ENCODE data around the gene CALD1. TPM values are rescaled to one million over a fixed set of nuclear protein-coding genes. Genes with fewer than 3 reads are reported as not detected.

Gene CALD1
- total RNA-seq, 1 donor from 2014 or later: 95.4 TPM

DNA sequence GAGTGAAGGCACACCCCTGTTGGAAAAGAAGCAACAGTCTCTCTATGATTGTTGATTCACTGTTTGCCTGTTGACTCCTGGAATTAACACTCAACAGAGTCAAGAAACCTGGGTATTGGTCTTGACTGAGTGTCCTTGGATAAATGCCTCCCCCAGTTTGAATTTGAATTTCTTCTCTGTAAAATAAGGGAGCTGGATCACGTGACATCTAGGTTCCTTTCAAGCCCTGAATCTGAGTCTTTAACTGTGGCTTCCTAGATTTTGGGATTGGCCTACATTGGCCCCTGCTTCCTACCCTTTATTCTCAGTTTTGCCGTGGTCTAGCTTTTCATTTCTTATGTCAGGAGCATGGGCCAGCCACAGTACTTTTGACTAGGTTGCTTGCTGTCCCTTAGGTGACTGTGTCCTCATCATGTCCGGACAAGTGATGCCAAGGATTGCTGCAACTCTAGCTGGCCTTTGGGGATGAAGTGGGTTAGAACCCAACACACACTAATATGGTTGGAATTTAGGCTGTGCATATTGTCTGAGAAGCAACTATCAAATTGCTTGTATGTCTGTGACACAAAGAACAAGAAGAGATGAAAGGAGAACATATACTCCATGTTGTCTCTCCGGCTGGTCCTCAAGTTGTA is 35.4 kb downstream of the CALD1 start:
- no peak overlapping the region for H3K27ac Mint-ChIP-seq
- no peak overlapping the region for H3K4me3 Mint-ChIP-seq (ENCODE audit: low read depth)
- DNase-seq (ENCODE audit: low spot score, unreplicated experiment): no peak
- no peaks in the 10 kb centered on the region for H3K36me3 Mint-ChIP-seq (ENCODE audit: insufficient read depth)
- no peaks in the 10 kb centered on the region for H3K9me3 Mint-ChIP-seq (ENCODE audit: low read depth)
- no peaks in the 10 kb centered on the region for H3K4me1 Mint-ChIP-seq (ENCODE audit: low read depth)
- no peaks in the 10 kb centered on the region for H3K27me3 Mint-ChIP-seq
- no peak for TF ChIP-seq CTCF (IDR thresholded peaks at IDR 0.05; ENCODE audit: unreplicated experiment)

- Mint-ChIP-seq H3K27me3 (no peaks in the 10 kb centered on the region), H3K4me3 (ENCODE audit: low read depth) (no peak overlapping the region), H3K4me1 (ENCODE audit: low read depth) (peaks cover 1% of the 10 kb centered on the region)
These were observed 39.3 kb downstream of the CALD1 start for GRCh38 chr7:134818613-134819345.

DNA sequence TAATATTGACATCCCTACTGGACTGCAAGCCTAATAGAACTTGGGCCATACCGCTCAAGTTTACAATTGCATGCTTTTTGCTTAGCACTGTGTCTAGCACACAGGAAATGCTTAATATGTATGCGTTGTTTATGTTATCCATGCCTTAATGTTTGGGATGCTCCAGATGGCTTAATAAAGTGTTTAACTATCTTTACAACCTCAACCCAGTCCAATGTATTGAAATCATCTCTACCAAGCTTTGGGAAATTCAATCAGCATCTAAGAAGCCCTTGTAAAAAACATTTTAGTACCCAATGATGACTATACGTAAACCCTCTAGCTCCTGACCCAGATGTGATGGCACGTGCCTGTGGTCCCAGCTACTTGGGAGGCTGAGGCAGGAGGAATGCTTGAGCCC is 40.0 kb downstream of the CALD1 start:
- H3K4me1 Mint-ChIP-seq (ENCODE audit: low read depth): peaks cover 3% of the 10 kb centered on the region
- TF ChIP-seq CTCF (IDR thresholded peaks at IDR 0.05; ENCODE audit: unreplicated experiment): no peak

More at GRCh38 chr7:134818613-134819345, 39.3 kb downstream of the CALD1 start:
- DNase-seq (ENCODE audit: low spot score, unreplicated experiment): no peak
- Mint-ChIP-seq H3K27ac (no peak overlapping the region), H3K9me3 (ENCODE audit: low read depth) (no peaks in the 10 kb centered on the region), H3K36me3 (ENCODE audit: insufficient read depth) (no peaks in the 10 kb centered on the region)
- TF ChIP-seq CTCF (IDR thresholded peaks at IDR 0.05; ENCODE audit: unreplicated experiment): no peak

GRCh38 chr7:134820295-134820694 is 40.9 kb downstream of the CALD1 start:
- no peaks in the 10 kb centered on the region for H3K9me3 Mint-ChIP-seq (ENCODE audit: low read depth)
- no peaks in the 10 kb centered on the region for H3K27me3 Mint-ChIP-seq
- peaks cover 4% of the 10 kb centered on the region for H3K4me1 Mint-ChIP-seq (ENCODE audit: low read depth)
- no peak for DNase-seq (ENCODE audit: low spot score, unreplicated experiment)
- H3K36me3 Mint-ChIP-seq (ENCODE audit: insufficient read depth): no peaks in the 10 kb centered on the region
- no peak for TF ChIP-seq CTCF (IDR thresholded peaks at IDR 0.05; ENCODE audit: unreplicated experiment)
- H3K27ac Mint-ChIP-seq: no peak overlapping the region
- no peak overlapping the region for H3K4me3 Mint-ChIP-seq (ENCODE audit: low read depth)

More for the DNA sequence above, 40.0 kb downstream of the CALD1 start:
- no peaks in the 10 kb centered on the region for H3K27me3 Mint-ChIP-seq
- H3K9me3 Mint-ChIP-seq (ENCODE audit: low read depth): no peaks in the 10 kb centered on the region
- H3K27ac Mint-ChIP-seq: no peak overlapping the region
- H3K4me3 Mint-ChIP-seq (ENCODE audit: low read depth): no peak overlapping the region
- DNase-seq (ENCODE audit: low spot score, unreplicated experiment): no peak
- no peaks in the 10 kb centered on the region for H3K36me3 Mint-ChIP-seq (ENCODE audit: insufficient read depth)

DNA sequence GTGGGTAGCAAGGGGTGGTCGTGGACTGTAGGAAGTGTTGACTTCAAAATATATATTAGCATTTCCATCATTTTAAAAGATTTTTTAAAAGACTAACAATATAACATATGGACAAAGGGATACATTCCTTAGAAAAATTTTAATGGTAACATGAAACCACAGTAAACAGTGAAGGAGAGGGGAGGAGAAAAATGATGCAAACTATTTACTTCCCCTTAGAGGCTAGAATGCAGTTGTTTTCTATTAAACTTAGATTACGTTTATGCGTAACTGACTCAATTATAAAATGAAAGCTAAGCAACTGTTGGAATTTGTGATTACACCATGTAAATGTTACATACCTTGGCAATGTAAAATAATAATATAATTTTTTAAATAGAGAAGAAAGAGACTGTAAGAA is 41.3 kb downstream of the CALD1 start:
- no peak for TF ChIP-seq CTCF (IDR thresholded peaks at IDR 0.05; ENCODE audit: unreplicated experiment)
- Mint-ChIP-seq H3K36me3 (ENCODE audit: insufficient read depth) (no peaks in the 10 kb centered on the region), H3K9me3 (ENCODE audit: low read depth) (no peaks in the 10 kb centered on the region), H3K4me3 (ENCODE audit: low read depth) (no peak overlapping the region), H3K4me1 (ENCODE audit: low read depth) (peaks cover 4% of the 10 kb centered on the region), H3K27me3 (no peaks in the 10 kb centered on the region), H3K27ac (no peak overlapping the region)
- no peak for DNase-seq (ENCODE audit: low spot score, unreplicated experiment)

All from progenitor cell of endocrine pancreas (in vitro differentiated cells).